Kidney (tissue), 14 donors: ENCODE measurements around the gene SYCE1L. TPM values are rescaled to one million over a fixed set of nuclear protein-coding genes. Genes with fewer than 3 reads are reported as not detected.

Experiments
- DNase-seq, 5 donors: peaks; one replicate each; pipeline ENCODE4 v3.0.0-alpha.2; 2013 to 2020
- FAIRE-seq: peaks from 2 replicates; lab custom pipeline; 2012; peaks lifted over from hg19 to GRCh38; lab: Jason Lieb, UNC
- H3K27ac ChIP-seq, 2 donors: one replicate each; pipeline ENCODE4 v1.7.0; 2013; ENCODE audit warnings: low read depth in 2 of 2, low read length in 2 of 2, inconsistent platforms in 1 of 2
- H3K27me3 ChIP-seq: one replicate; pipeline ENCODE4 v1.7.1; 2013; ENCODE audit warnings: low read length, inconsistent platforms; ENCODE audit not compliant: control insufficient read depth, insufficient read depth
- H3K36me3 ChIP-seq, 3 donors: one replicate each; pipeline versions ENCODE4 v1.7.0 to v1.7.1; 2013; ENCODE audit warnings: low read length in 3 of 3, control low read depth in 1 of 3, inconsistent platforms in 1 of 3; ENCODE audit not compliant: insufficient read depth in 3 of 3, control insufficient read depth in 2 of 3
- H3K4me1 ChIP-seq, 3 donors: one replicate each; pipeline versions ENCODE4 v1.7.0 to v1.7.1; 2013; ENCODE audit warnings: low read length in 3 of 3, inconsistent platforms in 1 of 3, low read depth in 1 of 3; ENCODE audit not compliant: control insufficient read depth in 2 of 3, insufficient read depth in 2 of 3
- H3K4me3 ChIP-seq, 3 donors: one replicate each; pipeline versions ENCODE4 v1.7.0 to v1.8.1; 2013; ENCODE audit warnings: low read length in 3 of 3, control low read depth in 1 of 3, inconsistent platforms in 1 of 3
- H3K9ac ChIP-seq, 3 donors: one replicate each; pipeline versions ENCODE4 v1.7.0 to v1.7.1; 2013; ENCODE audit warnings: low read length in 3 of 3, control low read depth in 1 of 3, inconsistent platforms in 1 of 3
- H3K9me3 ChIP-seq, 3 donors: one replicate each; pipeline versions ENCODE4 v1.7.0 to v1.7.1; 2013; ENCODE audit warnings: low read length in 3 of 3, control low read depth in 1 of 3, inconsistent platforms in 1 of 3; ENCODE audit not compliant: control insufficient read depth in 2 of 3, insufficient read depth in 1 of 3
- intact Hi-C: fragments of 100-400 bp; cut with DNase I; formaldehyde crosslinking; loops from one replicate; pipeline ENCODE4 v1.11.1; 2022
- polyA plus RNA-seq: library from polyadenylated mRNA; stranded (reverse); fragments of 350-450 nt; fragmentation: Illumina TruSeq; extraction: RNeasy Lipid Tissue Mini Kit (QIAGEN cat#74804); gene quantifications from one replicate; pipeline ENCODE4 v1.2.3, GENCODE V29; 2014; ENCODE audit warnings: low read depth, low replicate concordance; ENCODE audit not compliant: insufficient read depth
- total RNA-seq: library from RNA; stranded (reverse); fragmentation: NEBNext Ultra II Directional; extraction: Animal tissue kit (Norgen Biotek cat#: 25700); gene quantifications from one replicate; pipeline ENCODE4 v1.2.1, GENCODE V29; 2021
- TF ChIP-seq, protein P1 (sequence below): IDR thresholded peaks from 3 replicates; pipeline ENCODE4 v1.5.1; 2012; ENCODE audit warnings: mild to moderate bottlenecking, moderate library complexity, borderline replicate concordance; ENCODE audit not compliant: insufficient read depth; ENCODE audit errors: extremely low read depth
- donor health status: control.
- donor health status: control.
- donor health status: control.
- donor health status: control.
- donor health status: control.
- donor health status: DM: yes; HTN: yes; CAD: no.
- donor health status: Normal renal cell carcinoma (clear cell type).

SYCE1L gene
- total and polyA plus RNA-seq, 2 donors from 2014 or later = 7.1 to 9.7 TPM

DNA sequence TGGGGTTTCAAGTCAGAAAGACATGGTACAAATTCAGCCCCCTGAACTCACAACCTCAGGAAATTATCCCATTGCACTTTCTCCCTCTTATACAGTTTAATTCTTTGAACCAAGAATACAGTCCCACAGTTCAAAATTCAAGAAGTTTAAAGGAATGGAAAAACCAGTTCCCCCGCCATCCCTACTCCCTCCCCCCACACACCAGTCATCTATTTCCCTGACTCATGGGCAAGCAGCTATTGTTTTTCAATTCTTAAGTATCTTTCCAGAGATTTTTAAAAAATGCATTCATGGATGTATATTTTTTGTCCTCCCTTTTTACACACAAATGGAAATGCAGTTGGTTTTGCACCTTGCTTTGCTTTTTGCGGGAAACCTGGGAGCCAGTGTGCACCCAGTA lies 7.3 kb downstream of the SYCE1L start:
- TF ChIP-seq, protein P1, sequence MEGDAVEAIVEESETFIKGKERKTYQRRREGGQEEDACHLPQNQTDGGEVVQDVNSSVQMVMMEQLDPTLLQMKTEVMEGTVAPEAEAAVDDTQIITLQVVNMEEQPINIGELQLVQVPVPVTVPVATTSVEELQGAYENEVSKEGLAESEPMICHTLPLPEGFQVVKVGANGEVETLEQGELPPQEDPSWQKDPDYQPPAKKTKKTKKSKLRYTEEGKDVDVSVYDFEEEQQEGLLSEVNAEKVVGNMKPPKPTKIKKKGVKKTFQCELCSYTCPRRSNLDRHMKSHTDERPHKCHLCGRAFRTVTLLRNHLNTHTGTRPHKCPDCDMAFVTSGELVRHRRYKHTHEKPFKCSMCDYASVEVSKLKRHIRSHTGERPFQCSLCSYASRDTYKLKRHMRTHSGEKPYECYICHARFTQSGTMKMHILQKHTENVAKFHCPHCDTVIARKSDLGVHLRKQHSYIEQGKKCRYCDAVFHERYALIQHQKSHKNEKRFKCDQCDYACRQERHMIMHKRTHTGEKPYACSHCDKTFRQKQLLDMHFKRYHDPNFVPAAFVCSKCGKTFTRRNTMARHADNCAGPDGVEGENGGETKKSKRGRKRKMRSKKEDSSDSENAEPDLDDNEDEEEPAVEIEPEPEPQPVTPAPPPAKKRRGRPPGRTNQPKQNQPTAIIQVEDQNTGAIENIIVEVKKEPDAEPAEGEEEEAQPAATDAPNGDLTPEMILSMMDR = no peak
- Histone ChIP-seq H3K27me3 (no peaks in the 10 kb centered on the region), H3K4me1 (no peaks in the 10 kb centered on the region), H3K36me3 (no peaks in the 10 kb centered on the region), H3K4me3 (no peak overlapping the region), H3K27ac (no peak overlapping the region), H3K9me3 (no peaks in the 10 kb centered on the region), H3K9ac (no peak overlapping the region)
- no peak for DNase-seq
- intact Hi-C loops = no loop called here
- no peak for FAIRE-seq

DNA sequence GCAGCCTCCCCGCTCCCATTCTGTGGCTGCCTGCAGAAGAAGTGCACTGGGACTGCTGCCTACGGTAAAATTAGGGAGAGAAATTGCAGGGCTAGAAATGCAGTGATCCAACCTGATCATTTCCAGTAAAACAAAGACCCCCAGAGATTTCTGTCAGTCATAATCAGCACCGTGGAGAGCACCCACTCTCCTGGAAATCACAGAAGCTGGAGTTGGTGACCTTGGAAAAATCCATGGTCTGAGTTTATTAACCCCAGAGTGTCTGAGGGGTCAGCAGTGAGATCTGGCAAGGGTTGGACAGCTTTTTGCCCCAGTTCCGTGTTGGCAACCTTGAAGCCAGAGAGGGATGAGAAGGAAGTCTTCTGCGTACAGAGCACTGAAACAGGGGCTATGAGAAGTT lies 7.8 kb downstream of the SYCE1L start:
- intact Hi-C loops = no loop called here
- DNase-seq = peak in 1 of 5 donors; percentile 34

DNA sequence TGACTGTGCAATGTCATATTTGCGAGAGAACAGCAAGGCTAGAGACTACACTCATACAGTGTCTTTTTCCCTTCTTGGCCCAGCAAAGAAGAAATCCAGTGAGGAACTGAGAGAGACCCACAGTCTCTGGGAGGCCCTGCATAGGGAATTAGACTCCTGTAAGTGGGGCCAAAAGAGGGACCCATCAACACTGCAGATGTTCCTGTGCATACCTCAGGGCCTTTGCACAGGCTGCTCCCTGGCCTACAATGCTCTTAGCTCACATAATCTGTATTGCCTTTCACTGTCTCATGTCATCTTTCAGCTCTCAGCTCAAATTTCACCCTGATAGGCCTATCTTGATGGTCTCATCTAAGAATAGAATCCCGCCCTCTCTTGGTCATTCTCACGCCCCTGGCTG lies 9.2 kb downstream of the SYCE1L start:
- FAIRE-seq (no peak), DNase-seq (no peak)
- H3K36me3 ChIP-seq = no peaks in the 10 kb centered on the region
- no peak overlapping the region for H3K27ac ChIP-seq
- intact Hi-C loops = no loop called here
- TF ChIP-seq, protein P1 = no peak
- no peak overlapping the region for H3K9ac ChIP-seq
- H3K27me3 ChIP-seq = no peaks in the 10 kb centered on the region
- peaks cover 0 to 3% (median 0%) of the 10 kb centered on the region in 3 donors for H3K4me1 ChIP-seq
- H3K4me3 ChIP-seq = no peak overlapping the region
- H3K9me3 ChIP-seq = no peaks in the 10 kb centered on the region

More for the DNA sequence above, 7.8 kb downstream of the SYCE1L start:
- H3K4me1 ChIP-seq = no peaks in the 10 kb centered on the region
- H3K27ac ChIP-seq = no peak overlapping the region
- no peaks in the 10 kb centered on the region for H3K27me3 ChIP-seq
- no peaks in the 10 kb centered on the region for H3K9me3 ChIP-seq
- FAIRE-seq = no peak
- H3K4me3 ChIP-seq = no peak overlapping the region
- no peaks in the 10 kb centered on the region for H3K36me3 ChIP-seq
- no peak overlapping the region for H3K9ac ChIP-seq
- TF ChIP-seq, protein P1 = no peak
